ENCODE data around the gene ABHD17A. TPM values are rescaled to one million over a fixed set of nuclear protein-coding genes. Genes with fewer than 3 reads are reported as not detected.

The ABHD17A gene
- total and polyA plus RNA-seq, 9 of the 15 experiments (the other 6 are each of a cell fraction or from before 2014, with no cell fraction given), result 0.04 to 135 (median 21.8) TPM; not detected in 1

GRCh38 chr19:1863328-1863637 is 22.0 kb downstream of the ABHD17A start, which contains the start of gene KLF16 (continued):
- TF ChIP-seq XRCC5 (IDR thresholded peaks at IDR 0.05; ENCODE audit: low read depth, low read length), result no peak
- TF ChIP-seq, protein P1, sequence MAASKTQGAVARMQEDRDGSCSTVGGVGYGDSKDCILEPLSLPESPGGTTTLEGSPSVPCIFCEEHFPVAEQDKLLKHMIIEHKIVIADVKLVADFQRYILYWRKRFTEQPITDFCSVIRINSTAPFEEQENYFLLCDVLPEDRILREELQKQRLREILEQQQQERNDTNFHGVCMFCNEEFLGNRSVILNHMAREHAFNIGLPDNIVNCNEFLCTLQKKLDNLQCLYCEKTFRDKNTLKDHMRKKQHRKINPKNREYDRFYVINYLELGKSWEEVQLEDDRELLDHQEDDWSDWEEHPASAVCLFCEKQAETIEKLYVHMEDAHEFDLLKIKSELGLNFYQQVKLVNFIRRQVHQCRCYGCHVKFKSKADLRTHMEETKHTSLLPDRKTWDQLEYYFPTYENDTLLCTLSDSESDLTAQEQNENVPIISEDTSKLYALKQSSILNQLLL (CRISPR knock-in tag; IDR thresholded peaks at IDR 0.05; ENCODE audit: borderline replicate concordance), result no peak
- no peak for TF ChIP-seq SAFB2 (IDR thresholded peaks at IDR 0.05; ENCODE audit: borderline replicate concordance, low read depth, low read length, severe bottlenecking)

- no TSS peak for BruUV-seq (replicated peaks)
- H3K27me3 ChIP-seq (ENCODE audit: control insufficient read depth in 2 of 2, insufficient read depth in 2 of 2, low read length in 2 of 2), result no peaks in the 10 kb centered on the region
- ATAC-seq, result no peak
- no peaks in the 10 kb centered on the region; the same call in 2 of the 3 replicates for H3K36me3 ChIP-seq (ENCODE audit: control insufficient read depth, insufficient read depth, low read length)
- CTCF ChIA-PET (ENCODE audit: low intra/inter-chr PET ratio), result no interaction called here
- peaks cover 28% of the 10 kb centered on the region for H4K20me1 ChIP-seq (replicated peaks; ENCODE audit: control insufficient read depth, insufficient read depth, low read length)
- peaks cover 40 to 77% of the 10 kb centered on the region in 2 experiments for H3K4me1 ChIP-seq (replicated peaks in 1 of 2; ENCODE audit: control insufficient read depth in 2 of 2, insufficient read depth in 2 of 2, low read length in 2 of 2)
- H3K9me3 ChIP-seq (replicated peaks; ENCODE audit: control insufficient read depth, insufficient read depth, low read depth, low read length), result no peaks in the 10 kb centered on the region
- WGBS (ENCODE audit: insufficient coverage, low coverage, missing lambda C conversion rate), result under 1% methylated on average over 52 of the region's 109 CpGs
- in situ Hi-C loops (cut with MboI), result no loop called here
- peak overlapping the region; percentile 85 for H3K27ac ChIP-seq (ENCODE audit: extremely low read depth, low read depth, low read length)
- no peak for FAIRE-seq
- intact Hi-C loops (cut with micrococcal nuclease), result loop anchor here (1.0 kb wide), 1 partner anchor 42 kb away; no protein-coding TSS in a partner anchor
- POLR2A ChIA-PET, result interaction anchor here (0.6 kb wide), 1 partner anchor 199 kb away, joined by 3 read pairs; no protein-coding TSS in a partner anchor
- DNase-seq (ENCODE audit: extremely low read depth in 1 of 4, low spot score in 3 of 4), result peak; percentile 53 to 84 (median 66)
- H3K4me2 ChIP-seq (ENCODE audit: insufficient read depth, low read length), result peak overlapping the region; percentile 82
- H3K9ac ChIP-seq (ENCODE audit: insufficient read depth in 1 of 2, low read depth in 2 of 2, low read length in 2 of 2), result peak overlapping the region; percentile 84 to 97
- peaks cover 62% of the 10 kb centered on the region for H3K79me2 ChIP-seq (ENCODE audit: control insufficient read depth, insufficient read depth, low read length)
- 0 out of 2 replicates have a peak overlapping the region, but pooled peaks have one; percentile 55 for H2AFZ ChIP-seq (ENCODE audit: low read depth, low read length)
- peak overlapping the region; percentile 95 for H3K4me3 ChIP-seq
- H3K9me1 ChIP-seq (ENCODE audit: control insufficient read depth, insufficient read depth, low read length), result peaks cover 5% of the 10 kb centered on the region
- TF ChIP-seq FOXM1 (IDR thresholded peaks at IDR 0.05; ENCODE audit: low read depth) (peak; percentile 39; the same call in 1 of the 2 replicates), FOXM1 (CRISPR knock-in tag; IDR thresholded peaks at IDR 0.05; ENCODE audit: low read depth) (no peak), EWSR1 (IDR thresholded peaks at IDR 0.05; ENCODE audit: borderline replicate concordance, low read depth, partially characterized antibody) (no peak), MCM5 (IDR thresholded peaks at IDR 0.05; ENCODE audit: low read depth) (no peak), VEZF1 (CRISPR knock-in tag; IDR thresholded peaks at IDR 0.05) (peak; percentile 70), NUFIP1 (IDR thresholded peaks at IDR 0.05; ENCODE audit: partially characterized antibody) (no peak)
- TF ChIP-seq, protein P2, sequence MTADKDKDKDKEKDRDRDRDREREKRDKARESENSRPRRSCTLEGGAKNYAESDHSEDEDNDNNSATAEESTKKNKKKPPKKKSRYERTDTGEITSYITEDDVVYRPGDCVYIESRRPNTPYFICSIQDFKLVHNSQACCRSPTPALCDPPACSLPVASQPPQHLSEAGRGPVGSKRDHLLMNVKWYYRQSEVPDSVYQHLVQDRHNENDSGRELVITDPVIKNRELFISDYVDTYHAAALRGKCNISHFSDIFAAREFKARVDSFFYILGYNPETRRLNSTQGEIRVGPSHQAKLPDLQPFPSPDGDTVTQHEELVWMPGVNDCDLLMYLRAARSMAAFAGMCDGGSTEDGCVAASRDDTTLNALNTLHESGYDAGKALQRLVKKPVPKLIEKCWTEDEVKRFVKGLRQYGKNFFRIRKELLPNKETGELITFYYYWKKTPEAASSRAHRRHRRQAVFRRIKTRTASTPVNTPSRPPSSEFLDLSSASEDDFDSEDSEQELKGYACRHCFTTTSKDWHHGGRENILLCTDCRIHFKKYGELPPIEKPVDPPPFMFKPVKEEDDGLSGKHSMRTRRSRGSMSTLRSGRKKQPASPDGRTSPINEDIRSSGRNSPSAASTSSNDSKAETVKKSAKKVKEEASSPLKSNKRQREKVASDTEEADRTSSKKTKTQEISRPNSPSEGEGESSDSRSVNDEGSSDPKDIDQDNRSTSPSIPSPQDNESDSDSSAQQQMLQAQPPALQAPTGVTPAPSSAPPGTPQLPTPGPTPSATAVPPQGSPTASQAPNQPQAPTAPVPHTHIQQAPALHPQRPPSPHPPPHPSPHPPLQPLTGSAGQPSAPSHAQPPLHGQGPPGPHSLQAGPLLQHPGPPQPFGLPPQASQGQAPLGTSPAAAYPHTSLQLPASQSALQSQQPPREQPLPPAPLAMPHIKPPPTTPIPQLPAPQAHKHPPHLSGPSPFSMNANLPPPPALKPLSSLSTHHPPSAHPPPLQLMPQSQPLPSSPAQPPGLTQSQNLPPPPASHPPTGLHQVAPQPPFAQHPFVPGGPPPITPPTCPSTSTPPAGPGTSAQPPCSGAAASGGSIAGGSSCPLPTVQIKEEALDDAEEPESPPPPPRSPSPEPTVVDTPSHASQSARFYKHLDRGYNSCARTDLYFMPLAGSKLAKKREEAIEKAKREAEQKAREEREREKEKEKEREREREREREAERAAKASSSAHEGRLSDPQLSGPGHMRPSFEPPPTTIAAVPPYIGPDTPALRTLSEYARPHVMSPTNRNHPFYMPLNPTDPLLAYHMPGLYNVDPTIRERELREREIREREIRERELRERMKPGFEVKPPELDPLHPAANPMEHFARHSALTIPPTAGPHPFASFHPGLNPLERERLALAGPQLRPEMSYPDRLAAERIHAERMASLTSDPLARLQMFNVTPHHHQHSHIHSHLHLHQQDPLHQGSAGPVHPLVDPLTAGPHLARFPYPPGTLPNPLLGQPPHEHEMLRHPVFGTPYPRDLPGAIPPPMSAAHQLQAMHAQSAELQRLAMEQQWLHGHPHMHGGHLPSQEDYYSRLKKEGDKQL (CRISPR knock-in tag; IDR thresholded peaks at IDR 0.05; ENCODE audit: borderline replicate concordance), result no peak
These were observed 22.6 kb downstream of the ABHD17A start for GRCh38 chr19:1862424-1863327.

Data from K562 (cell line).